Measurements from ENCODE around the gene PRDM16.

The PRDM16 gene

DNA sequence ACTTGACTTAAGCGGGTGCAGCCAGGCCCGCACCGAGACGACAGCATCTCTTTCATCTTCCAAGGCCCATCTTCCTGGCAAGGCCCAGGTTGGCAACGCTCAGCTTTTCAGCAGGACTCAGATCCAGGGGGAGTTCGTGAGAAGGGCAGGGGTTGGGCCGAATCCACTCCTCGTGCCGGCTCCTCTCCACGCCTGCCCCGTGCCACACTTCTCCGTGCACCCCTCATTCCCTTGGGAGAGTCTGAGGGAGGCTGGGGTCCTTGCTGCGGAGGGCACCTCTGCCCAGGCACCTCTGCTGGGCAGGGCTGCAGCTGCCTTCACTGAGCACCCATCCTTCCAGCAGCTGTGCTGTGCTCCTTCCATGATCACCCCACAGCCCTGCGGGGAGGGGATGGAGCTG lies 22.3 kb downstream of the PRDM16 start:
- DNase-seq (ENCODE audit: insufficient read length, low spot score) (no peak), FAIRE-seq (no peak)
- TF ChIP-seq, protein P1, sequence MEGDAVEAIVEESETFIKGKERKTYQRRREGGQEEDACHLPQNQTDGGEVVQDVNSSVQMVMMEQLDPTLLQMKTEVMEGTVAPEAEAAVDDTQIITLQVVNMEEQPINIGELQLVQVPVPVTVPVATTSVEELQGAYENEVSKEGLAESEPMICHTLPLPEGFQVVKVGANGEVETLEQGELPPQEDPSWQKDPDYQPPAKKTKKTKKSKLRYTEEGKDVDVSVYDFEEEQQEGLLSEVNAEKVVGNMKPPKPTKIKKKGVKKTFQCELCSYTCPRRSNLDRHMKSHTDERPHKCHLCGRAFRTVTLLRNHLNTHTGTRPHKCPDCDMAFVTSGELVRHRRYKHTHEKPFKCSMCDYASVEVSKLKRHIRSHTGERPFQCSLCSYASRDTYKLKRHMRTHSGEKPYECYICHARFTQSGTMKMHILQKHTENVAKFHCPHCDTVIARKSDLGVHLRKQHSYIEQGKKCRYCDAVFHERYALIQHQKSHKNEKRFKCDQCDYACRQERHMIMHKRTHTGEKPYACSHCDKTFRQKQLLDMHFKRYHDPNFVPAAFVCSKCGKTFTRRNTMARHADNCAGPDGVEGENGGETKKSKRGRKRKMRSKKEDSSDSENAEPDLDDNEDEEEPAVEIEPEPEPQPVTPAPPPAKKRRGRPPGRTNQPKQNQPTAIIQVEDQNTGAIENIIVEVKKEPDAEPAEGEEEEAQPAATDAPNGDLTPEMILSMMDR (IDR thresholded peaks at IDR 0.05; ENCODE audit: insufficient read depth, missing control alignments) = no peak

DNA sequence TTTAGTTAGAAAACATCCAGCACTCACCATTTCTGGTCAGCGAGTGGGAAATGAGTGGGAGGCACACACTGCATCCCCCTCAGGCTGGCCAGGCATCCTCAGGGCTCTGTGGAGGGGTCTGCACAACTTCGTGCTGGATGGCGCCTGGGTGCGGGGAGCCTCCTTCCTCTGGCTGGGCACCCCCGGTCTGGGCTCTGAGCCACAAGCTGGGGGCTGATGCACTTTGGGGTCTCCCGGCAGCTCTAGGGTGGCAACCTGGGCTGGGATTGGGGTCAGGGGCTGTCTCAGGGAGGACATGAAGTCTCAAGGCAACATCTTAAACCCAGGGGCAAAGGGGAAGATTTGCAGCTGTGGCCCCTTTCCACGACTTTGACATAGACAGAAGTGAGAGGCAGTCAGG lies 23.5 kb downstream of the PRDM16 start:
- TF ChIP-seq, protein P1 (IDR thresholded peaks at IDR 0.05; ENCODE audit: insufficient read depth, missing control alignments) = no peak
- no peak for DNase-seq (ENCODE audit: insufficient read length, low spot score)
- no peak for FAIRE-seq

DNA sequence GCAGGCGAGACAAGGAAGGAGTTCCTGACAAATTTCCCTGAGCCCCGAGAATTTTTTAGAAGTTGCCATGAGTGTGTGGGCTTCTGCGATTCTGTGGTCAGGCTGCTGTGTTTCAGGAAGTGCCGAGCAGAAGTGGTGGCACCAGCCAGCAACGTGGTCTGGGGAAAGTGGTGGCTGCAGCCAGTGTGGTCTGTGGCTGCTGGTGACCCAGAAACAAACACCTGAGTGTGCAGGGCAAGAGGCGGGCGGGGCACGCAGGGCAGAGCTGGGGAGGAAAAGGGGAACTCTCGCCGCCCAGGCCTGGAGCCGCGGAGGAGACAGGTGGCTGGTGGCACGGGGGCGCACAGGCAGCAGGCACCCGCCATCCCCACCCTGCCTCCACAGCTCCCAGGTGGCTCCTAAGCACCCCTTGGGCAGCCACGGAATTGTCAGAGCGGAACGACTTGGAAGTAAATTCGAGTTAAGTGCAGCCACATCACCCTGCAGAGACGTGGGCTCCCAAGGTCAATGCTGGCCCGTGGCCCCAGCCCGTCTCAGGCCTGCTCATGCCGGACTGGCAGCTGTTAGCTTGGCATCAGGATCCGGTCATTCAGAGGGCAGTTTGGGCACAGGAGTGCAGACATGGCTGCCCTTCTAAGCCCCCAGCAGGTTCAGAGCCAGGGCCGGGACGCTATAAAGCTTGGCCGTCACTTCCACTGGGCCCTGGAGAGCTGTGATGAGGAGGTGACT lies 25.1 kb downstream of the PRDM16 start:
- TF ChIP-seq, protein P1 (IDR thresholded peaks at IDR 0.05; ENCODE audit: insufficient read depth, missing control alignments) = no peak
- no peak for DNase-seq (ENCODE audit: insufficient read length, low spot score)
- no peak for FAIRE-seq

DNA sequence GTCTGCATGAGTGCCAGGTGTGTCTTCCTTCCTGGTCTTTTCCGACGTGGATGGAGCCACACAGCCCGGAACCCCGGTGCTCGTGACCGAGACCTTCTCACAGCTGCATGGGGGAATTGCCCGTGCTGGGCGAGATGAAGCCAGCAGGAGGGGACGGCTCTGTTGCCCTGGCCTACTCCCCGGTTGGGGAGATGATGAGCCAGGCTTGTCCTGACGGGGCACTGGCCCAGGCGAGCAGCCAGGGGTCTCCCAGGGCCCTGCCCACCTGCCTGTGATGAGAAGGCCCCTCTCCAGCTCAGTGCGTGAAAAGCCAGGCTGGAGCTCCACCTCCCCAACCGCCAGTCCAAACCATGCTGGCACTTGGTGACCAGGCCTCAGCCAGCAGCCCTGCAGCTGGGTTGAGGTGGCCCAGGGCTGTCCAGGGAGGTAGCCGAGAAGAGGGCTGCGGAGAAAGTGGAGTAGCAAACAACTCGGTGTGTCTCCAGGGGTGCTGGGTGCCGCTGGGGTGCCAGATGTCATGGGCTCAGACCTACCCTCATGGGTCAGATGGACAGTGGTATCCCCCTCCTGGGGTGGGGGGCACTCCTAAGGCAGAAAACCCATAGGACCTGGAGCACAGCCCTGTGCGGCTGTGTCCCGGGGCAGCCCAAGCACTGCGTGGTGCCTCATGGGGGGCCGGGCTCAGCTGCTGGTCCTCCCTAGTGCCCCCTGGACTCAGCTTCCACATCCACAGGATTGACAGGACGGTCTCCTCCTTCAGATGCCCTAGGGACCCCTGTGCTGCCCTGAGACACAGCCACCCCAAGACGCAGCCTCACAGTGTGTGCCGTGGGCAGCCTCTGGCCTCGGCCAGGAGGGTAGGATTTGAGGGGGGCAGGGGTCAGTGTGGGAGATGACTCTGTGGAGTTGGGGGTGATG lies 26.1 kb downstream of the PRDM16 start:
- FAIRE-seq = no peak
- TF ChIP-seq, protein P1 (IDR thresholded peaks at IDR 0.05; ENCODE audit: insufficient read depth, missing control alignments) = no peak
- DNase-seq (ENCODE audit: insufficient read length, low spot score) = no peak

DNA sequence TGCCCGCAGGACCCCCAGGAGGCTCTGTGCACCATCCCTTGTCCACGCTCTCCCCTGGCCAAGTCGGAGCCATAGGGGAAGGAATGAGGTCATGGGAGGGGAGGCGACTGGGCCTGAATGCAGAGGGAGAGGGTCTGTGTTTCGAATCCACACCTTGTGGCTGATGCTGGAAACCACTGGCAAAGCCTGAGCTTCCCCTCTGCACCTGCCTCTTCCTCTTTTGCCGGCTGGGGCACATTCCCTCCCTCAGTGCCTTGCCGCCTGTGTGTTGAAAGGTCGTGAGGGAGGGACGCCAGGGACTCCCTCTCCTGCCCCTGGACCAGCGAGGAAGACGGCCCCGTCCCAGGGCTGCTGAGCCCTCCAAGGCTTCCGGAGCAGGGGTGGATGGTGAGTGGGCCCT lies 27.3 kb downstream of the PRDM16 start:
- DNase-seq (ENCODE audit: insufficient read length, low spot score) = no peak

DNA sequence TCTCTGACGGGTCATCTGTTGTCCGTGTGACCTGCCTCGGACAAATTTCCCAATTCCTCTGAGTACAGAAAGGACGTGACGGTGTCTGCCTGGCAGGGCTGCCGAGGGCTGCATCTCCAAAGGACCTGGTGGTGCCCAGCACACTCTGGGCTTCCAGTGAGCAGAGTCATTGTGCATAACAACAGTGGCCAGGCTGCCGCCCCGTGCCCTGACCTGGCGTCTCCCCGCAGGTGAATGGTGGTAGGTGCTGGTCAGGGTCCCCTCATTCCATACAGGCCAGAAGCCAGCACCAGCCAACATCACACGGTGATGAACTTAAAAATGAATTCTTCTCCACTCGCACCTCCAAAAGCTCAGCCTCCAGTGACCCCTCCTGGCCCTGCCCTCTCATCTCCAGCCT lies 28.2 kb downstream of the PRDM16 start:
- DNase-seq (ENCODE audit: insufficient read length, low spot score) (no peak), FAIRE-seq (no peak)
- TF ChIP-seq, protein P1 (IDR thresholded peaks at IDR 0.05; ENCODE audit: insufficient read depth, missing control alignments) = no peak

More for the DNA sequence above, 27.3 kb downstream of the PRDM16 start:
- no peak for FAIRE-seq
- TF ChIP-seq, protein P1 (IDR thresholded peaks at IDR 0.05; ENCODE audit: insufficient read depth, missing control alignments) = no peak
